Lower leg skin (tissue), 3 donors: ENCODE data around the gene FAM204A.

ENCODE experiments used
- CTCF ChIP-seq, 3 donors: fragments of 450-650 bp; IDR thresholded peaks; one replicate each; pipeline ENCODE4 v1.5.1; 2016; ENCODE audit warnings: antibody characterized with exemption in 3 of 3, mild to moderate bottlenecking in 3 of 3, moderate library complexity in 2 of 3
- POLR2A ChIP-seq, 2 donors: fragments of 450-650 bp; IDR thresholded peaks; one replicate each; pipeline ENCODE4 v1.6.1; 2016 to 2017; ENCODE audit warnings: antibody characterized with exemption in 2 of 2, mild to moderate bottlenecking in 1 of 2, moderate library complexity in 1 of 2

GRCh38 chr10:118255355-118255754 lies 86.8 kb downstream of the FAM204A start:
- TF ChIP-seq POLR2A (IDR thresholded peaks at IDR 0.05) (no peak), CTCF (IDR thresholded peaks at IDR 0.05) (no peak)
